ENCODE results near the gene NCF1. TPM values are rescaled to one million over a fixed set of nuclear protein-coding genes. Genes with fewer than 3 reads are reported as not detected.
"Not testable (repeated sequence)": the region's sequence is repeated elsewhere in the genome, so short reads cannot be mapped to it uniquely, and the experiment has no call there.

The NCF1 gene
- total RNA-seq, 1 donor from 2014 or later = 32.8 TPM

DNA sequence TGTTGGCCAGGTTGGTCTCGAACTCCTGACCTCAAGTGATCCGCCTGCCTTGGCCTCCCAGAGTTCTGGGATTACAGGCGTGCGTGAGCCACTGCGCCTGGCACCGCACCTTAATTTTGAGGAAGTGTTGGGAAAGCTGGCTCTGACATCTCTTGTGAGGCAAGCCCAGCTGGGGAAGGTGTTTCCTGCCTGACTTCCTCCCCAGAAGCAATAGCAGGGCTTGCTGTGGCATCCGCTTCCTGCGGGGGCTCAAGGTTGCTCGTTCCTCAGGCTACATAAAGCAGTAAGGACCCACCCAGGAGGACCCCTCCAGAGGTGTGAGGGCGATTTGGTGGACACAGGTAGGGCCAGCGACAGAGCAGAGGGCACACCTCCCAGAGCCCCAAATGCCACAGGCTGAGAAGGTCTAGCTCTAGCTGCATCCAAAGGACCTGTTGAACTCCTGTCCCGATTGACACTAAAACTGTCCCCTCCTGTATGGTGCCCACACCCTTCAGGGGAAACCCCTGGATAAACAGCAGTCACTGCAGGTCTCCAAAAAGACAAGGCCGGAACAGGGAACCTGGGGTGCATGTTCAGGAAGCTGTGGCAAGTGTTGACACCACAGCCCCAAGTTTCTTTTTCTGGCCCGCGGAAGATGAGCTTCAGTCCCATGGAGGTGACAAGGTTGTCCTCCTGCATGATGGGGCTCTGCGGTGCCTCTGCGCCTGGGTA, 8.4 kb upstream of the NCF1 start:
- H3K27ac ChIP-seq; H3K36me3 ChIP-seq; H3K27me3 ChIP-seq; H3K9me3 ChIP-seq; H3K4me1 ChIP-seq; H3K4me3 ChIP-seq; DNase-seq; intact Hi-C loops (cut with DNase I): not testable (repeated sequence)
- ATAC-seq = peak; percentile 63

DNA sequence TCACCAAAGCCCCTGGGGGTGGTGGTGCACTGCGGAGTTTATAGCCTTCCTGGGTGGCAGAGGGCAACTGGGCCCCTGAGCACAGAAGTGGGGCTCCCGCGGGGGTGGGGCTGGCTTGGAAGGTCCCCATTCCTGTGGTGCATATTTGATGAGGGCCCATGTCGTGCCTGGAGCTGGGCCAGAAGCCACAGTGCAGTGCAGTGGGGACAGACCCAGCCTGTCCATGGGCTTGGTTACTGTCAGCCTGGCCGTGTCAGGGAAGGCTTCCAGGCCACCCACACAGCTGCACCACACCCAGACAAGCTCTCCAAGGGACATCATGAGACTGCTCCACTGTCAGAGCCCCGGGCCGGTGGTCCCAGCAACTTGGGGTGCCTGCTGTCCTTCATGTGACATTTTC, 7.3 kb upstream of the NCF1 start:
- H3K27me3 ChIP-seq; intact Hi-C loops (cut with DNase I); H3K36me3 ChIP-seq; H3K4me1 ChIP-seq; H3K27ac ChIP-seq; H3K9me3 ChIP-seq; H3K4me3 ChIP-seq; DNase-seq: not testable (repeated sequence)
- peak; percentile 74 for ATAC-seq

DNA sequence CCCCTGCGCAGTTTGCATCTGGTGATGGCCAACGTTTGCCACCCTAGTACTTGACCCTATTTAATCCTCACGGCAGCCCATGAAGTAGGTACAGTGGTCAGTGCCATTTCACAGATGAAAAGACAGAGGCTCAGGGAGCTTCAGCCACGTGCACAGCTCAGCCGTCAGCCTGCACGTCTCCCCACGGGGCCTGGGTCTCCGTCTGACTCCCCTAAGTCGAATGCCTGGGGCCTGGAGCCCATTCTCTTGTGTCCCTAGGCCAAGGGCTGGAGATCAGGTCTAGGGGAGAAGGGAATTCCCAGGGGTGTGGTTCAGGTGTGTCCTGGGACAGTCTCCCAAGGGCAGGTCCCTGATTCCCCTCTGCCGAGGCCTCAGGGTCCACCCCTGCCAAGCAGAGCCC, 6.8 kb upstream of the NCF1 start:
- ATAC-seq; H3K27ac ChIP-seq; H3K27me3 ChIP-seq; H3K4me3 ChIP-seq; H3K9me3 ChIP-seq; H3K4me1 ChIP-seq; H3K36me3 ChIP-seq; intact Hi-C loops (cut with DNase I); DNase-seq: not testable (repeated sequence)

DNA sequence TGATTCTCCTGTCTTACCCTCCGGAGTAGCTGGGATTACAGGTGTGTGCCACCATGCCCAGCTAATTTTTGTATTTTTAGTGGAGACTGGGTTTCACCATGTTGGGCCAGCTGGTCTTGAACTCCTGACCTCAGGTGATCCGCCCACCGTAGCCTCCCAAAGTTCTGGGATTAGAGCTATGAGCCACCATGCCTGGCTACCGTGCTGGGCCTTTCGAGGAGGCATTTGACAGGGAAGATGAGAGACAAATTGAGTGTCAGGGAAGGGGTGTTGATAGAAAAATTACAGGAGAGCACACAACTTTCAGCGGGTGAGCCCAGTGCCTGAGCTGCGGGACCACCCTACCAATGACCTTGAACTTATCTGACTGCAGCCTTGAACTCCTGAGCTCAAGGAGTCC, 3.7 kb upstream of the NCF1 start:
- intact Hi-C loops (cut with DNase I) = not testable (repeated sequence)

DNA sequence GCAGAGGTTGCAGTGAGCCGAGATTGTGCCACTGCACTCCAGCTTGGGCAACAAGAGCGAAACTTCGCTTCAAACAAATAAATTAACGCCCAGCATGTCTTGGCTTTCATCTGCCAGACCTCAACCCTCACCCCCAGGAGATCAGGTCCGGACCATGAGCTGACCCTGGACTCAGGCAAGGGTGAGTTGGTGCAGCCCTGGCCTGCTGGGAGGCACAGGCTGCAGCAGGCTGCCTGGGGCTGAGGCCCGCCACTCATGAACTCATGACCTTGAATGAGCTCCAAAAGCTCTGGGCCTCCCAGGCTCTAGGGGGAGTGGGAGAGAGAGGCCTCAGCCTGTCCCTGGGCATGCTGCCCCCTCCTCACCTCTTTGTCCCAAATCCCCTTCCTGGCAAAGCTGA, 1.7 kb upstream of the NCF1 start:
- ATAC-seq; intact Hi-C loops (cut with DNase I); DNase-seq: not testable (repeated sequence)

More for the DNA sequence above, 3.7 kb upstream of the NCF1 start:
- not testable (repeated sequence) for H3K4me1 ChIP-seq, H3K36me3 ChIP-seq, DNase-seq, H3K9me3 ChIP-seq, H3K27ac ChIP-seq, ATAC-seq, H3K27me3 ChIP-seq, H3K4me3 ChIP-seq

DNA sequence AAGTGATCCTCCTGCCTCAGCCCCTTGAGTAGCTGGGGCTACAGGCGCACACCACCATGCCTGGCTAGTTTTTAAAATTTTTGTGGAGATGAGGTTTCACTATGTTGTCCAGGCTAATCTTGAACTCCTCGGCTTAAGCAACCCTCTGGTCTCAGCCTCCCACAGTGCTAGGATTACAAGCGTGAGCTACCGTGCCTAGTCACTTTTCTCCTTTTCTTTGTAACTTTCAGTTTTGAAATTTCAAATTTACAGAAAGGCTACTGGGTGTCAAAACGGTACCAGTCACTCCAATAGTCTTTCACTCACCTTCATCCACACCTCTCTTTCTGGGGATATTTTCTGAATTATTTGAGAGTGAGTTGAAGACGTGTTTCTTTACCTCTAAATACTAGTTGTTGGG, 1.3 kb downstream of the NCF1 start:
- H3K36me3 ChIP-seq; intact Hi-C loops (cut with DNase I); H3K27me3 ChIP-seq; H3K4me1 ChIP-seq; DNase-seq; H3K27ac ChIP-seq; H3K4me3 ChIP-seq; H3K9me3 ChIP-seq: not testable (repeated sequence)
- peak; percentile 34 for ATAC-seq

More for the DNA sequence above, 1.7 kb upstream of the NCF1 start:
- not testable (repeated sequence) for H3K4me1 ChIP-seq, H3K9me3 ChIP-seq, H3K27ac ChIP-seq, H3K27me3 ChIP-seq, H3K36me3 ChIP-seq, H3K4me3 ChIP-seq

DNA sequence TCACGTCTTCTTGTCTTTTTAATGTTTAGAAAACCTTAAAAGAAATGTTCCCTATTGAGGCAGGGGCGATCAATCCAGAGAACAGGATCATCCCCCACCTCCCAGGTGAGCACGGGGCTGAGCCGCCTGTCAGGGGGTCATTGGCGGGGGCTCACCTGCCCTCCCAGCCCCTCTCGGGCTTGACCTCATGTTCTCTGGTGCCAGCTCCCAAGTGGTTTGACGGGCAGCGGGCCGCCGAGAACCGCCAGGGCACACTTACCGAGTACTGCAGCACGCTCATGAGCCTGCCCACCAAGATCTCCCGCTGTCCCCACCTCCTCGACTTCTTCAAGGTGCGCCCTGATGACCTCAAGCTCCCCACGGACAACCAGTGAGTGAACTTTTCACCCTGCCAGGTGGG, 5.2 kb downstream of the NCF1 start:
- H3K4me1 ChIP-seq; H3K9me3 ChIP-seq; ATAC-seq; H3K27ac ChIP-seq; intact Hi-C loops (cut with DNase I); H3K4me3 ChIP-seq; H3K27me3 ChIP-seq; H3K36me3 ChIP-seq; DNase-seq: not testable (repeated sequence)

DNA sequence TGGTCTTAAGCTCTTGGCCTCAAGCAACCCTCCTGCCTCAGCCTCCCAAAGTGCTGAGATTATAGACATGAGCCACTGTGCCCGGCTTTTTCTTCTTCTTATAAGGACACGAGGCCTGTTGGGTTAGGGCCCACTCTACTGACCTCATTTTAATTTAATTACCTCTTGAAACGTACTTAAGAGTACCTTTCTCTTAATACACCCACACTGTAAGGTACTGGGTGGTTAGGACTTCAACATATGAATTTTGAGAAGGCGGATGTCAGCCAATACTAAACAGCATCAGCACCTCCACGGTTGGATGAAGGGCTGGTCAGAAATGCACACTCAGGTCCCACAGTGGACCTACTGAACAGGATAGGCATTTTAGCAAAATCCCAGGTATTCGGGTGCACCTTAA, 7.9 kb downstream of the NCF1 start:
- H3K36me3 ChIP-seq; H3K4me3 ChIP-seq; H3K4me1 ChIP-seq; DNase-seq; H3K9me3 ChIP-seq; H3K27me3 ChIP-seq; intact Hi-C loops (cut with DNase I); H3K27ac ChIP-seq: not testable (repeated sequence)
- ATAC-seq = peak; percentile 61

DNA sequence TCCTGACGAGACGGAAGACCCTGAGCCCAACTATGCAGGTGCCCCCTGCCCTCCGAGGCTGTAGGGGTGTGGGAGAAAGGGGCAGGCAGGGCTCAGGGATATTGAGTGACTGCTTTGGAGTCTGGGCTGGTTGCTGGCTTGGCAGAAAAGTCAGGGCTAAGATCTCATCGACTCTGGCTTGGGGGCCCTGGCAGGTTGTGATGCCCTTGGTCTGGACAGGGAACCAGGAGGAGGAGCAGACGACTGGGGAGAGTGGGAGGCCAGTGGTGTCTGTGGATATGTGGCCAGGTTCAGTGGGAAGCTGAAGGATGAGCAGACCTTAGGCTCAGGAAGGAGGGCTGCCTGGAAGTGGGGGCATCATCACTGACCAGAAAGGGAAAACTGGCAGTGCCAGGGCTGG, 9.8 kb downstream of the NCF1 start:
- H3K36me3 ChIP-seq; H3K4me1 ChIP-seq; ATAC-seq; H3K27ac ChIP-seq; DNase-seq; H3K4me3 ChIP-seq; intact Hi-C loops (cut with DNase I); H3K9me3 ChIP-seq; H3K27me3 ChIP-seq: not testable (repeated sequence)

DNA sequence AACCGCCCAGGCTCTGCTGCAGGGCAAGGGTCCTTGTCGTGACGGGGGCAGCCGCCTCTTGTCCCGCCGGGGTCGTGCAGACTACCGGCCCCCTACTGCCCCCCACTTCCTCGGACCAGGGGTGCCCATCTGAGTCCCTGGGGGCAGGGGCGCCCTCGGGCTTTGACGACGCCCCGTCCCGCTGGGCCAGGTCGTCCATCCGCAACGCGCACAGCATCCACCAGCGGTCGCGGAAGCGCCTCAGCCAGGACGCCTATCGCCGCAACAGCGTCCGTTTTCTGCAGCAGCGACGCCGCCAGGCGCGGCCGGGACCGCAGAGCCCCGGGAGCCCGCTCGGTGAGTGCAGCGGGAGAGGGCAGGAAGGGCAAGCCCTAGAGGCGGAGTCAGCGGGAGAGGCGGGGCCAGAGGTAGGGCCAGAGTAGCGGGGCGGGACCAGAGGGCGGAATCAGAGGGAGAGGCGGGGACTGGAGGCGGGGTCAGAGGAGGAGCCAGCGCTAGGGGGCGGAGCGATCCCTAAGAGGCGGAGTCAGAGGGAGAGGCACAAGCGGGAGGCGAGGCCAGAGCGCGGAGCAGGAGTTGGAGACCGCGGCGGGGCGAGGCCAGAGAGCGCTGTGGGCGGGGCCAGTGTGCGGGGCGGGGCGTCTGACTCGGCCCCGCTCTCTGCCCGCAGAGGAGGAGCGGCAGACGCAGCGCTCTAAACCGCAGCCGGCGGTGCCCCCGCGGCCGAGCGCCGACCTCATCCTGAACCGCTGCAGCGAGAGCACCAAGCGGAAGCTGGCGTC, 14.7 kb downstream of the NCF1 start:
- intact Hi-C loops (cut with DNase I); H3K4me1 ChIP-seq; H3K36me3 ChIP-seq; H3K9me3 ChIP-seq; H3K27ac ChIP-seq; H3K27me3 ChIP-seq: not testable (repeated sequence)
- ATAC-seq = peak; percentile 97
- peak; percentile 98 for DNase-seq
- H3K4me3 ChIP-seq = peak overlapping the region; percentile 33

DNA sequence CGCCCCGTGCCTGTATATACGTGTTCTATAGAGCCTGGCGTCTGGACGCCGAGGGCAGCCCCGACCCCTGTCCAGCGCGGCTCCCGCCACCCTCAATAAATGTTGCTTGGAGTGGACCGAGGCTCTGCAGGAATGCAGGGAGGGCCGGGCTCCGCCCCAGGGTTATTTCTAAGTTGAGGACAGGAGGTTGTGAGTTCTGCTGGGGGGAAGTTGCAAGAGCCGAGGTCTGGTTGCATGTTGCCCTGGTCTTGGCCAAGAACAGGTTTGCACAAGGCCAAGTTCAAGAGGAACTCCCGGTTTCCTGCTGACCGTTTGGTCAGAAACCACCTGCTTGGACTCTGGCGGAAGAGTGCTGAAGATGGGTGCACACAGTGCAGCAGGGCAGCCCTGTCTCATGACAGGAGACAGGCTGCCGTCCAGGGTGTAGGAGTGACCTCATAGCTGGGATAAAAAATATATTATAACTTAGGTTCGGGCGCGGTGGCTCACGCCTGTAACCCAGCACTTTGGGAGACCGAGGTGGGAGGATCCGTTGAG, 15.5 kb downstream of the NCF1 start:
- intact Hi-C loops (cut with DNase I); H3K9me3 ChIP-seq; H3K27me3 ChIP-seq; H3K4me1 ChIP-seq; DNase-seq; H3K27ac ChIP-seq; H3K36me3 ChIP-seq; H3K4me3 ChIP-seq: not testable (repeated sequence)
- peak; percentile 59 for ATAC-seq

DNA sequence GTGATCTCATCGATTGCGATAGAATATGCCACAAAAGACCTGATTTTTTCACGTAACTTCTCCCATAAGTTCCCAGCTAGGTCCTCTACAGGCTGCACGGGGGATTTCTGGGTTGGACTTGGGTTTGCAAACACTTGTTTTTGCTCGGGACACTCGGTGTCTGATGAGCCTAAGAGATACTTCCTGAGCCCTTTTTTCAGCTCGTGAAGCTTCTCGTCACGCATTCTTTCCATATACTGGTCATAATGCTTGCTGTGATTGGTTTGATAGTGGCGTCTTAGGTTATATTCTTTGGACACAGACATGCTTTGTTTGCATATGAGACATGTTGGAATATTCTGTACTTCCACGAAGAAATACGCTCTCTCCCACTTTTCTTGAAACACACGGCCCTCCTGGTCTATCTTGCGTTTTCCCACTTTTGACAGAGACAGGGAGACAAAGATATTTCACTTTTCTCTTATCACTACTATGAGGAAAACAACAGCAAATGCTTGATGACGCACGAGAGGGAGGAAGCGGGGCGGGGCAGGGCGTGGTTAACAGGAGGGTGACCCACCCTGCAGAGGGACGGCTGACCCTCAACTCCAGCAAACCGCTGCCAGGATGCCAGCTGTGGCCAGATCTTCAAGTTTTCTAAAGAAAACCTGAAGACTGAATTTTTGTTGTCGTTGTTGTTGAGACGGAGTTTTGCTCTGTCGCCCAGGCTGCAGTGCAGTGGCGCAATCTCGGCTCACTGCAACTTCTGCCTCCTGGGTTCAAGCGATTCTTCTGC, 24.2 kb downstream of the NCF1 start:
- ATAC-seq; DNase-seq; H3K36me3 ChIP-seq; H3K4me1 ChIP-seq; H3K9me3 ChIP-seq; H3K27me3 ChIP-seq; intact Hi-C loops (cut with DNase I); H3K4me3 ChIP-seq; H3K27ac ChIP-seq: not testable (repeated sequence)

DNA sequence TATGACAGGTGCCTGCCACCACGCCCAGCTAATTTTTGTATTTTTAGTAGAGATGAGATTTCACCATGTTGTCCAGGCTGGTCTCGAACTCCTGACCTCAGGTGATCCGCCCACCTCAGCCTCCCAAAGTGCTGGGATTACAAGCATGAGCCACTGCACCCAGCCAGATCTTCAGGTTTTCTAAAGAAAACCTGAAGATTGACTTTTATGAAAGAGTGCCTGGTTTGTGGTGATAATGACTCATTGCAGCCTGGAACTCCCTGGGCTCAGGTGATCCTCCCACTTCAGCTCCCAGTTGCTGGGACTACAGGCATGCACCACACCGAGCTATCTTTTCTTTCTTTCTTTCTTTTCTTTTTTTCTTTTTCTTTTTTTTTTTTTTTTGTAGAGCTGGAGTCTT, 24.8 kb downstream of the NCF1 start:
- DNase-seq; ATAC-seq; H3K36me3 ChIP-seq; H3K9me3 ChIP-seq; intact Hi-C loops (cut with DNase I); H3K27ac ChIP-seq; H3K4me1 ChIP-seq; H3K27me3 ChIP-seq; H3K4me3 ChIP-seq: not testable (repeated sequence)

DNA sequence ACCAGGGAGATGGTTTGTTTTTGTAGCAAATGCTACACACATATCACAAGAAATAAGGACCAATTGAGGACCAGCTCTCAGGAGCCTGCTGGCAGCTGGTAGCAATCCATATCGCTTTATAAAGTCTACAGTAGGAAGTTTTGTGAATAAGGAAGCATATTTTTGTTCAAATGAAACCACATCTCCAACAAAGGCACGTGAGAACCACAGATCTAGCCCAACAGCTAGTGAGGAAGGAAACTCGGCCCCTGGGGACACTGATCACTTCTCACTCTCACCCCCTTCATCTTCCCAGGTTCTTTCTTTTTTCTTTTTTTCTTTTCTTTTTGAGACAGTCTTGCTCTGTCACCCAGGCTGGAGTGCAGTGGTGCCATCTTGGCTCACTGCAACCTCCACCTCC, 42.1 kb downstream of the NCF1 start:
- intact Hi-C loops (cut with DNase I); H3K4me3 ChIP-seq; H3K4me1 ChIP-seq; H3K27ac ChIP-seq; H3K36me3 ChIP-seq; DNase-seq; H3K9me3 ChIP-seq; H3K27me3 ChIP-seq: not testable (repeated sequence)
- peak; percentile 41 for ATAC-seq

All from upper lobe of right lung (tissue), 1 donor.